Measurements from ENCODE around the gene MYO7A.
"Not testable (repeated sequence)": the region's sequence is repeated elsewhere in the genome, so short reads cannot be mapped to it uniquely, and the experiment has no call there.

MYO7A gene

GRCh38 chr11:77097180-77097579 lies 30.9 kb upstream of the MYO7A start:
- intact Hi-C loops (cut with micrococcal nuclease); H3K36me3 Mint-ChIP-seq (ENCODE audit: low read depth); H3K27ac Mint-ChIP-seq; H3K4me3 Mint-ChIP-seq; H3K4me1 Mint-ChIP-seq (ENCODE audit: low read depth); H3K9me3 Mint-ChIP-seq; H3K27me3 Mint-ChIP-seq: not testable (repeated sequence)

- Mint-ChIP-seq H3K4me3 (no peak overlapping the region), H3K27me3 (peaks cover 2% of the 10 kb centered on the region), H3K27ac (no peak overlapping the region), H3K36me3 (ENCODE audit: low read depth) (no peaks in the 10 kb centered on the region), H3K4me1 (ENCODE audit: low read depth) (no peaks in the 10 kb centered on the region), H3K9me3 (no peaks in the 10 kb centered on the region)
- intact Hi-C loops (cut with micrococcal nuclease) = no loop called here
Observed at GRCh38 chr11:77100166-77101042, 27.6 kb upstream of the MYO7A start.

GRCh38 chr11:77101043-77101537 lies 27.0 kb upstream of the MYO7A start:
- no peaks in the 10 kb centered on the region for H3K9me3 Mint-ChIP-seq
- H3K4me1 Mint-ChIP-seq (ENCODE audit: low read depth) = no peaks in the 10 kb centered on the region
- H3K27me3 Mint-ChIP-seq = peaks cover 2% of the 10 kb centered on the region
- intact Hi-C loops (cut with micrococcal nuclease) = no loop called here
- no peaks in the 10 kb centered on the region for H3K36me3 Mint-ChIP-seq (ENCODE audit: low read depth)
- H3K27ac Mint-ChIP-seq = no peak overlapping the region
- no peak overlapping the region for H3K4me3 Mint-ChIP-seq

- no peaks in the 10 kb centered on the region for H3K4me1 Mint-ChIP-seq (ENCODE audit: low read depth)
- no peak within 1 kb of the TSS for H3K27ac Mint-ChIP-seq
- intact Hi-C loops (cut with micrococcal nuclease) = no loop called here
- H3K9me3 Mint-ChIP-seq = no peaks in the 10 kb centered on the region
- H3K36me3 Mint-ChIP-seq (ENCODE audit: low read depth) = no peaks in the 10 kb centered on the region
- no peak within 1 kb of the TSS for H3K4me3 Mint-ChIP-seq
- peaks cover 4% of the 10 kb centered on the region for H3K27me3 Mint-ChIP-seq
Observed at GRCh38 chr11:77102246-77103210, 25.5 kb upstream of the MYO7A start, which contains the start of gene OMP. Gene OMP, plus strand, starts transcription at chr11:77102840. Its CDS starts 0 bp downstream, at chr11:77102840.

GRCh38 chr11:77103319-77103718 lies 24.7 kb upstream of the MYO7A start:
- H3K9me3 Mint-ChIP-seq = no peaks in the 10 kb centered on the region
- no peak overlapping the region for H3K27ac Mint-ChIP-seq
- H3K36me3 Mint-ChIP-seq (ENCODE audit: low read depth) = no peaks in the 10 kb centered on the region
- H3K4me3 Mint-ChIP-seq = no peak overlapping the region
- H3K27me3 Mint-ChIP-seq = peaks cover 6% of the 10 kb centered on the region
- H3K4me1 Mint-ChIP-seq (ENCODE audit: low read depth) = no peaks in the 10 kb centered on the region
- intact Hi-C loops (cut with micrococcal nuclease) = no loop called here

- no peaks in the 10 kb centered on the region for H3K4me1 Mint-ChIP-seq (ENCODE audit: low read depth)
- no peaks in the 10 kb centered on the region for H3K36me3 Mint-ChIP-seq (ENCODE audit: low read depth)
Observed at GRCh38 chr11:77104727-77105126, 23.3 kb upstream of the MYO7A start.

GRCh38 chr11:77106321-77106720 lies 21.7 kb upstream of the MYO7A start:
- no peaks in the 10 kb centered on the region for H3K36me3 Mint-ChIP-seq (ENCODE audit: low read depth)
- H3K27ac Mint-ChIP-seq = no peak overlapping the region
- peaks cover 7% of the 10 kb centered on the region for H3K27me3 Mint-ChIP-seq
- H3K9me3 Mint-ChIP-seq = no peaks in the 10 kb centered on the region
- intact Hi-C loops (cut with micrococcal nuclease) = no loop called here
- no peaks in the 10 kb centered on the region for H3K4me1 Mint-ChIP-seq (ENCODE audit: low read depth)
- H3K4me3 Mint-ChIP-seq = no peak overlapping the region

More at GRCh38 chr11:77104727-77105126, 23.3 kb upstream of the MYO7A start:
- peaks cover 9% of the 10 kb centered on the region for H3K27me3 Mint-ChIP-seq
- no peak overlapping the region for H3K27ac Mint-ChIP-seq
- no peaks in the 10 kb centered on the region for H3K9me3 Mint-ChIP-seq
- intact Hi-C loops (cut with micrococcal nuclease) = no loop called here
- no peak overlapping the region for H3K4me3 Mint-ChIP-seq

- Mint-ChIP-seq H3K4me1 (ENCODE audit: low read depth) (no peaks in the 10 kb centered on the region), H3K9me3 (no peaks in the 10 kb centered on the region), H3K27me3 (peaks cover 7% of the 10 kb centered on the region), H3K27ac (no peak overlapping the region), H3K36me3 (ENCODE audit: low read depth) (no peaks in the 10 kb centered on the region), H3K4me3 (no peak overlapping the region)
- intact Hi-C loops (cut with micrococcal nuclease) = no loop called here
Observed at GRCh38 chr11:77106759-77107158, 21.3 kb upstream of the MYO7A start.

GRCh38 chr11:77107950-77108349 lies 20.1 kb upstream of the MYO7A start:
- Mint-ChIP-seq H3K4me3 (no peak overlapping the region), H3K9me3 (no peaks in the 10 kb centered on the region), H3K36me3 (ENCODE audit: low read depth) (no peaks in the 10 kb centered on the region), H3K27ac (no peak overlapping the region), H3K27me3 (peaks cover 7% of the 10 kb centered on the region), H3K4me1 (ENCODE audit: low read depth) (no peaks in the 10 kb centered on the region)
- intact Hi-C loops (cut with micrococcal nuclease) = no loop called here

GRCh38 chr11:77108436-77108835 lies 19.6 kb upstream of the MYO7A start:
- H3K27ac Mint-ChIP-seq = no peak overlapping the region
- H3K4me3 Mint-ChIP-seq = no peak overlapping the region
- peaks cover 4% of the 10 kb centered on the region for H3K4me1 Mint-ChIP-seq (ENCODE audit: low read depth)
- H3K36me3 Mint-ChIP-seq (ENCODE audit: low read depth) = no peaks in the 10 kb centered on the region
- intact Hi-C loops (cut with micrococcal nuclease) = no loop called here
- H3K27me3 Mint-ChIP-seq = peaks cover 7% of the 10 kb centered on the region
- no peaks in the 10 kb centered on the region for H3K9me3 Mint-ChIP-seq

GRCh38 chr11:77109236-77110019 lies 18.6 kb upstream of the MYO7A start:
- H3K36me3 Mint-ChIP-seq (ENCODE audit: low read depth) = no peaks in the 10 kb centered on the region
- no peak overlapping the region for H3K27ac Mint-ChIP-seq
- H3K9me3 Mint-ChIP-seq = no peaks in the 10 kb centered on the region

GRCh38 chr11:77110836-77111235 lies 17.2 kb upstream of the MYO7A start:
- Mint-ChIP-seq H3K9me3 (no peaks in the 10 kb centered on the region), H3K4me1 (ENCODE audit: low read depth) (peaks cover 5% of the 10 kb centered on the region), H3K36me3 (ENCODE audit: low read depth) (no peaks in the 10 kb centered on the region), H3K27ac (no peak overlapping the region), H3K4me3 (no peak overlapping the region), H3K27me3 (peaks cover 7% of the 10 kb centered on the region)
- intact Hi-C loops (cut with micrococcal nuclease) = no loop called here

More at GRCh38 chr11:77109236-77110019, 18.6 kb upstream of the MYO7A start:
- H3K27me3 Mint-ChIP-seq = peaks cover 7% of the 10 kb centered on the region
- intact Hi-C loops (cut with micrococcal nuclease) = no loop called here
- no peak overlapping the region for H3K4me3 Mint-ChIP-seq
- H3K4me1 Mint-ChIP-seq (ENCODE audit: low read depth) = peaks cover 5% of the 10 kb centered on the region

GRCh38 chr11:77111277-77111676 lies 16.8 kb upstream of the MYO7A start:
- Mint-ChIP-seq H3K4me1 (ENCODE audit: low read depth) (peaks cover 5% of the 10 kb centered on the region), H3K4me3 (no peak overlapping the region), H3K27me3 (peaks cover 7% of the 10 kb centered on the region), H3K9me3 (no peaks in the 10 kb centered on the region), H3K27ac (no peak overlapping the region), H3K36me3 (ENCODE audit: low read depth) (no peaks in the 10 kb centered on the region)
- intact Hi-C loops (cut with micrococcal nuclease) = no loop called here

All from dendritic cell treated with granulocyte-macrophage colony-stimulating factor and Interleukin-4, amounts not matched to agents 40 ng/mL and 50 ng/mL, for 4 days (primary cell).